ENCODE measurements around the gene EXOC6B.

DNA sequence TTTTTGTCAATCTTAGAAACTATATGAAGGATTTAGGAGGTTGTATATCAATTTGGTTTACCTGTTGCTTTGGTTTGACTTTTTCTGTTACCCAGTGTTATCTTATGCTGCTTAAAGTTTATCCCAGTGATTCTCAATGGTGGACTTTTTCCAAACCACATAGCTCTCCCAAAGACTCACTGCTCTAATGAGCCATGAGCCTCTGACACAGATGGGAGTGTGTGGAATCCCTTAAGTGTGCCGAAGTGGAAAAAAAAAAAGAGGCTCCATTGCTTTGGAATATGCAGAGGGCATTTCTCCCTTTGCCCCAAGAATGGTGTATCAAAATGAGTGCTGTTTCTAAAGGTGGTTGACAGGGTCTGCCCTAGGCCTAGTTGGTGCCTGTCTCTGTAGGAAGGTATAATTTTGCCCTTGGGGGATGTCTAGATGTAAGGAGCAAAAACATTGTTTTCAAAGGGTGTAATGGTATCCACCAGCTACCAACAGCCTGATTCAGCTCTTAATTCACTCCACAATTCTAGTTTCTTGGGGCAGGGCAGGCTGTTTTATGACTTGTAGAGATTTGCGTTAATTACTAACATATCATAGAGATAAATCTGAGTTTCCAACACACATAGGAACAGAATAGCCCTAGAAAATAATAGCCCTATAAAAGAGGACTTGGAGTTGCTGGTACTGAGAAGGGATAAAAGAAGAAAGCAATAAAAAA lies 613.9 kb downstream of the EXOC6B start:
- TF ChIP-seq, protein P1, sequence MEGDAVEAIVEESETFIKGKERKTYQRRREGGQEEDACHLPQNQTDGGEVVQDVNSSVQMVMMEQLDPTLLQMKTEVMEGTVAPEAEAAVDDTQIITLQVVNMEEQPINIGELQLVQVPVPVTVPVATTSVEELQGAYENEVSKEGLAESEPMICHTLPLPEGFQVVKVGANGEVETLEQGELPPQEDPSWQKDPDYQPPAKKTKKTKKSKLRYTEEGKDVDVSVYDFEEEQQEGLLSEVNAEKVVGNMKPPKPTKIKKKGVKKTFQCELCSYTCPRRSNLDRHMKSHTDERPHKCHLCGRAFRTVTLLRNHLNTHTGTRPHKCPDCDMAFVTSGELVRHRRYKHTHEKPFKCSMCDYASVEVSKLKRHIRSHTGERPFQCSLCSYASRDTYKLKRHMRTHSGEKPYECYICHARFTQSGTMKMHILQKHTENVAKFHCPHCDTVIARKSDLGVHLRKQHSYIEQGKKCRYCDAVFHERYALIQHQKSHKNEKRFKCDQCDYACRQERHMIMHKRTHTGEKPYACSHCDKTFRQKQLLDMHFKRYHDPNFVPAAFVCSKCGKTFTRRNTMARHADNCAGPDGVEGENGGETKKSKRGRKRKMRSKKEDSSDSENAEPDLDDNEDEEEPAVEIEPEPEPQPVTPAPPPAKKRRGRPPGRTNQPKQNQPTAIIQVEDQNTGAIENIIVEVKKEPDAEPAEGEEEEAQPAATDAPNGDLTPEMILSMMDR (IDR thresholded peaks at IDR 0.05): no peak
- TF ChIP-seq POLR2A (IDR thresholded peaks at IDR 0.05): no peak

Measured in heart left ventricle (tissue), 13 donors.